IPS-15b (cell line): ENCODE results near the gene TRIM63.

ENCODE experiments used
- H3K27me3 ChIP-seq: one replicate; pipeline ENCODE4 v1.6.1; 2013; ENCODE audit warnings: low read length; ENCODE audit not compliant: control insufficient read depth, insufficient read depth
- H3K36me3 ChIP-seq: one replicate; pipeline ENCODE4 v1.6.1; 2013; ENCODE audit warnings: low read length; ENCODE audit not compliant: control insufficient read depth, insufficient read depth
- H3K4me1 ChIP-seq: one replicate; pipeline ENCODE4 v1.6.1; 2013; ENCODE audit warnings: mild to moderate bottlenecking, low read length; ENCODE audit not compliant: control insufficient read depth, insufficient read depth
- H3K4me3 ChIP-seq: one replicate; pipeline ENCODE4 v1.5.1; 2013; ENCODE audit warnings: low read depth, low read length
- H3K9ac ChIP-seq: one replicate; pipeline ENCODE4 v1.6.1; 2013; ENCODE audit warnings: low read depth, mild to moderate bottlenecking, low read length
- H3K9me3 ChIP-seq: one replicate; pipeline ENCODE4 v1.6.1; 2013; ENCODE audit warnings: mild to moderate bottlenecking, low read length; ENCODE audit not compliant: control insufficient read depth, insufficient read depth

TRIM63 gene

DNA sequence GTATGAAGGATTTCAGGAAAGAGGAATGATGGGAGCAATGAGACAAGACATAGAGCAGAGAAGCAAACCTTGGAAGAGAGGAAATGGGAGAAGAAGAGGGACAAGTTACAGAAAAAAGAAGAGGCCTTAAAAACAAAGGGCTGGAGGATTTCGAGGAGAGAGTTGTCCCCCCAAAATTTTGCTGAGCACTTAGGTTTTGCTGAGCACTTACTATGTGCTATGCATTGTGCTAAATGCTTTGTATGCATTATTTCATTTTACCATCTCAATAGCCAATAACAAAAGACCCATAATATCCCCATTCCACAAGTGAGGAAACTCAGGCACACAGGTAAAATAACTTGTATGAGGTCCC lies 2.5 kb upstream of the TRIM63 start:
- Histone ChIP-seq H3K4me1 (peaks cover 2% of the 10 kb centered on the region), H3K36me3 (no peaks in the 10 kb centered on the region), H3K9ac (no peak overlapping the region), H3K27me3 (no peaks in the 10 kb centered on the region), H3K9me3 (no peaks in the 10 kb centered on the region), H3K4me3 (no peak overlapping the region)

DNA sequence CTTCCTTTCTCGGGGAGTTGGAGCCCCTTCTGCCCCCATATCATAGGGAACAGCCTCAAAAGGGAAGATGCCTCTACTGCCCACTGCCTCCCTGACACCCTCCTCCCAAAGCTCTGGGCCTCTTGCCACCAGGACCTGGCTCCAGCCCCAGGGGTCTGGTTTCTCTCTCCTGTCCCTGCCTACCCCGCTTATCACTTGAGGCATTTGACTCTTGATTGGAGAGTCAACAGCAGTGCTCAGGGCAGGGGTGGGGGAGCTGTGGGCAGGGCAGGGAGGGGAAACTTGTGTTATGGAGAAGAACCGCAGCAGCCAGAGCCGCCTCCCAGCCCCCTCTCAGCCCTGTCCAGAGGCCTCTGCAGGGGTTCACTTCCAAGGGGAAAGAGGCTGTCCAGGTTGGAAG lies 573 bp downstream of the TRIM63 start:
- Histone ChIP-seq H3K27me3 (no peaks in the 10 kb centered on the region), H3K36me3 (no peaks in the 10 kb centered on the region), H3K9me3 (no peaks in the 10 kb centered on the region)

DNA sequence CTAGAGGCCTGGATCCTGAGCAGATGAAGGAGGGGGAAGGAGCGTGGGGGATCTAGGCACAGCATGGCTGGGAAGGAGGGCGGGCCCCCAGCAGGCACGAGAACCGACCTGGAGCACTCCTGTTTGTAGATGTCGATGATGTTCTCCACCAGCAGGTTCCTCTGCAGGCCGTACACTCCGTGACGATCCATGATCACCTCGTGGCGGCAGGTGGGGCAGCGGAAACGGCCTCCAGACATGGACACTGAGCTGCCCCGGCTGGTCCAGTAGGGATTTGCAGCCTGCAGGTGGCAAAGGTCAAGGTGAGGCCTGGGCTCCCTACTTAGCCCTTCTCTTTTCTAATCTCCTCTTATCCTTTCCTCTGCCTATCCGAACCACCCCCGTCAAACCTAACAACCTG lies 1.3 kb downstream of the TRIM63 start:
- Histone ChIP-seq H3K36me3 (no peaks in the 10 kb centered on the region), H3K9me3 (no peaks in the 10 kb centered on the region), H3K4me1 (peaks cover 2% of the 10 kb centered on the region), H3K9ac (no peak overlapping the region), H3K27me3 (no peaks in the 10 kb centered on the region), H3K4me3 (no peak overlapping the region)

More for the DNA sequence above, 573 bp downstream of the TRIM63 start:
- H3K9ac ChIP-seq = no peak overlapping the region
- H3K4me3 ChIP-seq = no peak overlapping the region
- H3K4me1 ChIP-seq = peaks cover 2% of the 10 kb centered on the region

DNA sequence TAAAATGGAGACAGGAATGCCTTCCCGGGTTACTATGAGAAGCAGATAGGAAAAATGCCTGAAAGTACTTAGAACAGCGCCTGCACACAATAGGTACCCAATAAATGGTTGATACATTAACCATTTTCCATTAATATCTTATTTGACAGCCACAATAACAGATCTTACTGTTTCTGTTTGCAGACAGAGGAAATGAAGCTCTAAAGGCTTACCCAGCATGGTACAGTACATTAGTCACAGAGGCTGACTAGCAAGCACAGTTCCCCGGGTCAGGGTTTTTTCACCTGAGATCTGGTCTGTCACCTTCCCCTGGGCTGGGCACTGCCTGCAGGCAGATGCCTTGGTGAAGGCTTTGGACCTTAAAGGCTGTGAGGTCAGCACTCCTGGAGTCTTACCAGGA lies 2.9 kb downstream of the TRIM63 start:
- Histone ChIP-seq H3K4me1 (peaks cover 2% of the 10 kb centered on the region), H3K36me3 (no peaks in the 10 kb centered on the region), H3K9me3 (no peaks in the 10 kb centered on the region), H3K27me3 (peaks cover under 1% of the 10 kb centered on the region), H3K9ac (no peak overlapping the region), H3K4me3 (no peak overlapping the region)

DNA sequence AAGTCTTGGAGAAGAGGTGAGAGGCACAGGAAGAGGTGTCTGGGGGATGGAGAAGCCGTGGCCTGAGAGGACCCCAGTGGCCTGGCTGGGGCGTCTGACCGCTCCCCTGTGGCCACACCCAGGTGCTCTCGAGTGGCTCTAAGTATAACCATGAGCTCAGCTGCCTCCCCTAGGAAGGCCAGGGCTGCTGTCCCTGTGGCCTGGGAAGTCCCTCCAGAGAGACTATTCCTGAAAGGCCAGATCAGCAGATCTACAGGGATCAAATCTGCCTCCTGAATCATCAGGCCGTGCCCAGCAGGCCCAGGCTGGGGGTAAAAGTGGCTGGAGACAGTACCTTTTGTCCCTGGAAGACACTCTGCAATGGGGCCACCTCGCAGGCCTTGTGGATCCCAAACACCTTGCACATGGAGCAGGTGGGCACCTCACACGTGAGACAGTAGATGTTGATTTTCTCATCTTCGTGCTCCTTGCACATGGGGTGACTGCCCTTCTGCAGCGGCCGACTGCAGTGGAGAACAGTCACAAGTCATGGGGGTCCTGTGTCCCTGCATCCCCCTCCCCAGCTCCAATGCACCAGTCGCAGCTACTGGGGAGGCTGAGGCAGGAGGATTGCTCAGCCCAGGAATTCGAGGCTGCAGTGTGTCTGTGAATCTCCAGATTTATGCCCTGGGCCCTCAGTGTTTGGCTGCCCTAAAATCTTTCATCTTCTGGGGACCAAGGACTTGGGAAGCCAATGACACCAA lies 6.4 kb downstream of the TRIM63 start:
- Histone ChIP-seq H3K4me1 (no peaks in the 10 kb centered on the region), H3K4me3 (no peak overlapping the region), H3K27me3 (peaks cover 7% of the 10 kb centered on the region), H3K36me3 (no peaks in the 10 kb centered on the region), H3K9me3 (no peaks in the 10 kb centered on the region), H3K9ac (no peak overlapping the region)

DNA sequence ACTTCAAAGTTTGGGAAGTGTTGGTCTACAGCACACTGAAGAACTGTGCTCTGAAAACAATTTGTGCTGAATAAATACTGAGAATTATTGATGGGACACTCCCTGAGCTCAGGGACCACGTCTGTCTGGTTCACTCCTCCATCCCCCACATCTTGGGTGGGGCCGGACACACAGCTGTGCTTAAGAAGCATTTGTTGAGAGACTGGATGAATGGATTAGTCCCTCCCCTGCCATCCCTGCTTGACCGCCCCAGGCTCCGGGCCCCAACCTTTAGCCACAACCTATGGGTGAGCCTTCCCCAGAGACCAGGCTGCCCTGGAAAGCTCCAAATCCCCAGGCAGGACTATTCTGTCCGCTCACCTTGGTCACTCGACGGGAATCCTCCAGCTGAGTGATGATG lies 7.5 kb downstream of the TRIM63 start:
- Histone ChIP-seq H3K9me3 (no peaks in the 10 kb centered on the region), H3K36me3 (no peaks in the 10 kb centered on the region), H3K9ac (no peak overlapping the region), H3K27me3 (peaks cover 10% of the 10 kb centered on the region), H3K4me1 (no peaks in the 10 kb centered on the region), H3K4me3 (no peak overlapping the region)

DNA sequence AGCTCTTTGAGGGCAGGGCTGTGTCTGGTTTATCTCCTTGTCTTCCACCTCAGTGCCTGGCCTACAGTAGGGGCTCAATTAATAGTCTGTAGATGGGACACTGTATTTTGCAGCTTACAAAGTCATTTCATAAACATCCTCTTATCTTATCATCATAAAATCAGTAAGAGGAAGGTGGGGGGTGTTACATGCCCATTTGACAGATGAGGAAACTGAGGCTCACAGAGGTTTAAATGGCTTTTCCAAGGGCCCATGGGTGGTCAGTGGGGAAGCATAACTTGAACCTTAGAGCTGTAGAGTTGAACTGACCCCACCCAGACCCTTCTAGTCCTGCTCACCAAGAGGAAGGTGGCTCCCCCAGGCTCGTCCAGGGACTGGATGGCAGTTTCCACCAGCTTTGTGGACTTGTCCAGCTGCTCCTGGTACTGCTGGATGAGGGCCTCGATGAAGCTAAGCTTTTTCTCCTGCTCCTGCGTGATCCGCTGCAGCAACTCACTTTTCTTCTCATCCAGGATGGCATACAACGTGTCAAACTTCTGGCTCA lies 9.3 kb downstream of the TRIM63 start:
- no peaks in the 10 kb centered on the region for H3K36me3 ChIP-seq
- H3K9ac ChIP-seq = no peak overlapping the region
- peaks cover 14% of the 10 kb centered on the region for H3K27me3 ChIP-seq
- no peak overlapping the region for H3K4me3 ChIP-seq
- peaks cover 3% of the 10 kb centered on the region for H3K4me1 ChIP-seq
- H3K9me3 ChIP-seq = no peaks in the 10 kb centered on the region

DNA sequence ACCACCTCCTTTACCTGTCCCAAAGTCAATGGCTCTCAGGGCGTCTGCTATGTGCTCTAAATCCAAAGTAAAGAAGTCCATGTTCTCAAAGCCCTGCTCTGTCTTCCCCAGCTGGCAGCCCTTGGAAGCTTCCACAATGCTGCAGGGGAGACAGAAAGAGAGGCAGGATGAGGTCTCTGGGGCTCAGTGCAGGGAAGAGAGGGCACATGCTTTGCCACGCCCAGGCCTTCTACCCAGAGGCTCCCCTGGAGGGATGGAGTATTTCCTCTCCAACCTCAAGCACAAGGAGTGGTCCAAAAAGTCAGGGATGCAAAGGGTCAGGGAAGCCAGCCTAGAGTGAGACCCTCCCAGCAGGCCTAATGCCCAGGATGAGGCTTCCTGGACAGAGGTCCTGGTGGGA lies 10.2 kb downstream of the TRIM63 start:
- Histone ChIP-seq H3K27me3 (peaks cover 14% of the 10 kb centered on the region), H3K9ac (no peak overlapping the region), H3K9me3 (no peaks in the 10 kb centered on the region), H3K36me3 (no peaks in the 10 kb centered on the region), H3K4me1 (peaks cover 3% of the 10 kb centered on the region), H3K4me3 (no peak overlapping the region)

DNA sequence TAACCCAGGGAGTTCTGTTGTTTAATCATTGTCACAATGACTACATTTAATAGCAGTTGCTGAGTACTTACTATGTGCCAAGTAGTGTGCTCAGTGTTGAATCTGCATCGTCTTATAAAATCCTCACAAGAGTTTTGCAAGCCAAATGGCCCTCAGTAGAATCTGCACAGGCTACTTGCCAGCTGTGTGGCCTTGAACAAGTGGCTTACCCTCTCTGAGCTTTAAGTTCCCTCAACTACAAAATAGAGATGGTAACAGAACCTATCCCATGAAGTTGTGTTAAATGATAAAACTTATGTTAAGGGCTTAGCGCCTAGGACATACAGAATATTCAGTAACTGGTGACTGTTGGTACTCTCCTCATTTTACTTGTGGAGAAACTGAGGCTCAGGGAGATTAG lies 12.4 kb downstream of the TRIM63 start:
- Histone ChIP-seq H3K4me3 (no peak overlapping the region), H3K9ac (no peak overlapping the region), H3K36me3 (no peaks in the 10 kb centered on the region), H3K4me1 (peaks cover 3% of the 10 kb centered on the region), H3K9me3 (no peaks in the 10 kb centered on the region), H3K27me3 (peaks cover 21% of the 10 kb centered on the region)

DNA sequence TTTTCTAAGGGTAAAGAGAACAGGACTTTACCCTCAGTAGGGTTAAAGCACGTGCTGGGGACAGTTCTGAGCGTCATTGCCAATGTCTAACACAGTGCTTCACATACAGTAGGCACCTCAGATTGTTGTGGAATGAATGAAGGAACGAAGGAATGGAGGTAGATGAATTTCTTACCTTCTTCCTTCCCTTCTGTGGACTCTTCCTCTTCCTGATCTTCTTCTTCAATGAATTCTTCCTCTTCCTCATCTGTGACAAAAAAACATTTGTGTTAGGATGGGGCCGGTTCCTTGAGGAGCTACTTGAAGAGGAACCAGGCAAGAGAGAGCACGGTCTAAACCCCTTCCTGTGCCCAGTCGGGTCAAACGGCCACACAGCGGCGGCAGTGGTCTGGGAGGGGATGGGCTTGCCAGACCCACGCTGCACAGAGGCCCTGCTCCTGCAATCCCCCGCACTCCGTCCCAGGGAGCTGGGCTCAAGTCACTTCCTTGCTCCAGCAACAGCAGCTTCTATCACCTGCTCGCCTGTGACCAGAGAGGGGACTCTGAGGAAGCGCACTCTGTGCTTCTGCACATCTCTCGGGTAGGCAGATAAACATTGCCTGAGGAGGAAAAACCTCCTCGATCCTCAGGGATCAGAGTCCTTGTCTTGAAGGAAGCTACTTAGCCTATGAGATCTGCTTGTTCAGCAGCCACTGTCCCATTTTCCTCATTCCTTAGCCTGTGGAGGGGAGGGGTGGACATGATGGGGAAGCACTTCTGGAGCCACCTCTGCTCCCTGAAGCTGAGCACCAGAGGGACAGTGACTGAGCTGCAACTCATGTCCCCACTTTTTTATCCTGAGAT lies 13.5 kb downstream of the TRIM63 start:
- Histone ChIP-seq H3K27me3 (peaks cover 28% of the 10 kb centered on the region), H3K36me3 (no peaks in the 10 kb centered on the region)

DNA sequence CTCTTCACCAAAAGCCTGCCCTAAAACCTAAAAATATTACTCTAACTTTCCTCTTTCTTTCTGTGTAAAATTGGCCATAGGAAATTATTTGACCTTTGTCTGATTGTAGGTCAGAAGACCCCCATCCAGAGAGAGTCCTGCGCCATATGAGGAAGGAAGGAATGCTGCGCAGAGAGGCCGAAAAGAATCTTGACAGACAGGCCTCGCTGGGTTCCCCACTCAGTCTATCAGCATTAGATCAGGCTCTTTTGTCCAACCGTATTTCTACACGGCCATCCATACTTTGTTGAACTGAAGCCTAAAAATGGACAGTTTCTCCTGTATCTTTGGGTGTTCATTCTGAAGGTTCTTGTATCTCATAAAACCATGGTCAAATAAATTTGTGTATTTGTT lies 17.2 kb downstream of the TRIM63 start:
- Histone ChIP-seq H3K36me3 (no peaks in the 10 kb centered on the region), H3K4me1 (peaks cover 3% of the 10 kb centered on the region), H3K9me3 (no peaks in the 10 kb centered on the region), H3K4me3 (no peak overlapping the region), H3K27me3 (peaks cover 59% of the 10 kb centered on the region), H3K9ac (no peak overlapping the region)

More for the DNA sequence above, 13.5 kb downstream of the TRIM63 start:
- peaks cover 3% of the 10 kb centered on the region for H3K4me1 ChIP-seq
- no peak overlapping the region for H3K4me3 ChIP-seq
- H3K9me3 ChIP-seq = no peaks in the 10 kb centered on the region
- no peak overlapping the region for H3K9ac ChIP-seq
